Measurements from ENCODE around the gene GNA12. TPM values are rescaled to one million over a fixed set of nuclear protein-coding genes. Genes with fewer than 3 reads are reported as not detected.
A peak's percentile ranks its signal among the peaks of the same experiment; 100 is the strongest.

Gene GNA12
- total RNA-seq, 2 donors from 2014 or later = 12.2 to 17.5 TPM

DNA sequence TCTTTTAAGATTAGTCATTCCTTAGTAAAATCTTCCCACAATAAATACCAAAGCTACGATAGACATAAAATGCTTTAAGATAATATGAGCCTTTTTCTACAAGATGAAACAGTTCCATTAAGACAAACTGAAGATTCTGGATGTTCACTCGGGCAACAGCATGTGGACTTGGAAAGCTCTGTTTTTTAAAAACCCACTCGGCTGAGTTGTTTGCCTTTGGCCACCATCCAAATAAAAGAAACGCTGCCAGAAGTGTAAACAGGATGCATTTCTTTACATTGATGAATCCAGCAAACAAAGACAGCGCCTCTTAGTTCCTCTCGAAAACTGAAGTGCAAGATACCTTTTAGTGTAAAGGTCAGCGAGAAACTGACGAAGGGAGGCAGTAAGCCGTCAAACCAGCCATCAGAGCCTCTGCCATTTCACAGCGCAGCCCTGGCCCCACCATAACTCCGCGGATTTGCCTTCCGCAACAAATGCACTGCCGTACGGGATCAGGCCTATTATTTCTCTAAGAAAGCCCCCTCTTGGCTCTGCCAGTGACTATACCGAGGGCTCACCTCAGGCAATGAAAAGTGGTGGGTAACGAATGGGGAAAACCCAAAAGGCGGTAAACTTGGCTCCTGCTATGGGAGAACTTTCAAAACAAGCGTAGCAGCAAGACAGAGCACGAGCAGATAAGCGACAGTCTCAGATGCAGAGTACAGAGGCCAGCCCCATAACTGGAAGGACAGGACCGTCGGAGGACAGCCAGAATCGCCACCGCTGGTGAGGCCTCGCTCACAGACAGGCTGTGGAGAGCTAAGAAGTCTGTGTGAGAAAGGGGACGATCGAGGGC, 41.4 kb downstream of the GNA12 start:
- DNase-seq (no peak), ATAC-seq (no peak)
- TF ChIP-seq, protein P1, sequence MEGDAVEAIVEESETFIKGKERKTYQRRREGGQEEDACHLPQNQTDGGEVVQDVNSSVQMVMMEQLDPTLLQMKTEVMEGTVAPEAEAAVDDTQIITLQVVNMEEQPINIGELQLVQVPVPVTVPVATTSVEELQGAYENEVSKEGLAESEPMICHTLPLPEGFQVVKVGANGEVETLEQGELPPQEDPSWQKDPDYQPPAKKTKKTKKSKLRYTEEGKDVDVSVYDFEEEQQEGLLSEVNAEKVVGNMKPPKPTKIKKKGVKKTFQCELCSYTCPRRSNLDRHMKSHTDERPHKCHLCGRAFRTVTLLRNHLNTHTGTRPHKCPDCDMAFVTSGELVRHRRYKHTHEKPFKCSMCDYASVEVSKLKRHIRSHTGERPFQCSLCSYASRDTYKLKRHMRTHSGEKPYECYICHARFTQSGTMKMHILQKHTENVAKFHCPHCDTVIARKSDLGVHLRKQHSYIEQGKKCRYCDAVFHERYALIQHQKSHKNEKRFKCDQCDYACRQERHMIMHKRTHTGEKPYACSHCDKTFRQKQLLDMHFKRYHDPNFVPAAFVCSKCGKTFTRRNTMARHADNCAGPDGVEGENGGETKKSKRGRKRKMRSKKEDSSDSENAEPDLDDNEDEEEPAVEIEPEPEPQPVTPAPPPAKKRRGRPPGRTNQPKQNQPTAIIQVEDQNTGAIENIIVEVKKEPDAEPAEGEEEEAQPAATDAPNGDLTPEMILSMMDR (IDR thresholded peaks at IDR 0.05) = no peak
- TF ChIP-seq POLR2A (IDR thresholded peaks at IDR 0.05) = no peak
- H3K27ac ChIP-seq = no peak overlapping the region
- H3K4me3 ChIP-seq = no peak overlapping the region
- H3K9me3 ChIP-seq = no peaks in the 10 kb centered on the region
- no peaks in the 10 kb centered on the region for H3K36me3 ChIP-seq (replicated peaks in 1 of 2; ENCODE audit: insufficient read depth in 1 of 2, low read depth in 2 of 2)
- H3K4me1 ChIP-seq = peaks cover 28% of the 10 kb centered on the region
- no peaks in the 10 kb centered on the region for H3K27me3 ChIP-seq
- intact Hi-C loops (cut with DNase I) = no loop called here
- WGBS, 2 donors = 75 to 76% methylated on average over 26 to 28 of the region's 28 CpGs

DNA sequence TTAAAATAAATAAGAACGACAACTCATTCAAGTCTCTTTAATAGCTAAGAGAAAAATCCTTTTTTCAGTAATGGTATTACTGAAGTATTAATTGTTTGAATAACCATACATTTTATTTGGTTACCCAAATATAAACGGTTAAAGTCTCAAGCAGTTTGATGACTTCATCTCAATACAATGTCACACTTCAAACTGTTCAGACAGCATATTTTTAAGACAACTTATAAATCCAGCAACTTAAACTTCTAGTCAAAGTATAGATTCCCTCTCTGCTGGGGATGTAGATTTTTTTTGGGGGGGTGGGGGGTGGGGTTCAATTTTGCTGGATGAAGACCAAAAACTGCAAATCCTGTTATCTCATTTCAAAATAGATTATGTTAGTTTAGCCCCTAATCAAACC, 42.0 kb downstream of the GNA12 start:
- Histone ChIP-seq H3K27me3 (no peaks in the 10 kb centered on the region), H3K27ac (no peak overlapping the region), H3K36me3 (replicated peaks in 1 of 2; ENCODE audit: insufficient read depth in 1 of 2, low read depth in 2 of 2) (no peaks in the 10 kb centered on the region), H3K9me3 (no peaks in the 10 kb centered on the region), H3K4me3 (no peak overlapping the region), H3K4me1 (peaks cover 28% of the 10 kb centered on the region)
- WGBS, 2 donors = 53% methylated on average over 2 of the region's 2 CpGs
- DNase-seq (no peak), ATAC-seq (no peak)
- intact Hi-C loops (cut with DNase I) = no loop called here
- no peak for TF ChIP-seq POLR2A (IDR thresholded peaks at IDR 0.05)
- TF ChIP-seq, protein P1 (IDR thresholded peaks at IDR 0.05) = no peak

DNA sequence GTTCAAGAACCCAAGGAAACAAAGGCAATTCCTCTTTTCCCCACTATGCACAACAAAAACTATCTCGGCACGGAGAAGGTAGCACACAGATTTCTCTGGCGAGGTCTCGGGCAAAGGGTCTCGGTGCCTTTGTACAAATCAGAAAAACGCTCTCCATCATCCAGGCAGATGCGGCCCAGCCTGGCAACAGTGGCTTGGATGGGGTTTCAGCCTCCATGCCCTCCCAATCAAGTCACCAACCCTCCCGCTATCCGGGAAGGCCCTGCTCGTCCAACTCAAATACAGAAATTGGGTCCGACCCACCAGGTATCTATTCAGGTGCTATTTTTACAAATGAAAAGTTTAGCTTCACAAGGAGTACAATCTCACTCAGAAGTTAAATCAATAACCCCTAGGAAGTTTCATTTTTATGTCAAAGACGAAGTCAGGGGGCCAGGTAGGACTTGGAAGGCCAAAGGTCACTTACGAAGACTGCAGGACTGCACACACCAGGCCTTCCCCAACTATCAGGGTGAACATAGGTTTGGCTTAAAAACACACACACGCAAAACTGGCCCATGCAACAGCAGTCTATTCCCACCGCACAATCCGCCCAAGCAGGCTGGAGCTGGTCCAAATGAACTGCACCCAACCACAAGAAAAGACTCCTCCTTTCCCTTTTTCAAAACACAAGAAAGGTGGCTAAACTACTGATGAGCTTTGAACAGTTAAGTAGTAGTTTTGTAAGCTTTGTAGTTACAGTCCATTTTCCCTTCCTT, 43.0 kb downstream of the GNA12 start:
- Histone ChIP-seq H3K4me3 (no peak overlapping the region), H3K9me3 (no peaks in the 10 kb centered on the region), H3K27ac (no peak overlapping the region), H3K27me3 (no peaks in the 10 kb centered on the region), H3K36me3 (replicated peaks in 1 of 2; ENCODE audit: insufficient read depth in 1 of 2, low read depth in 2 of 2) (no peaks in the 10 kb centered on the region), H3K4me1 (peaks cover 28% of the 10 kb centered on the region)
- intact Hi-C loops (cut with DNase I) = no loop called here
- 70 to 78% methylated on average over 16 of the region's 16 CpGs for WGBS, 2 donors
- ATAC-seq = no peak
- DNase-seq = peak; percentile 35 to 59 (median 38)
- no peak for TF ChIP-seq POLR2A (IDR thresholded peaks at IDR 0.05)
- TF ChIP-seq, protein P1 (IDR thresholded peaks at IDR 0.05) = no peak

DNA sequence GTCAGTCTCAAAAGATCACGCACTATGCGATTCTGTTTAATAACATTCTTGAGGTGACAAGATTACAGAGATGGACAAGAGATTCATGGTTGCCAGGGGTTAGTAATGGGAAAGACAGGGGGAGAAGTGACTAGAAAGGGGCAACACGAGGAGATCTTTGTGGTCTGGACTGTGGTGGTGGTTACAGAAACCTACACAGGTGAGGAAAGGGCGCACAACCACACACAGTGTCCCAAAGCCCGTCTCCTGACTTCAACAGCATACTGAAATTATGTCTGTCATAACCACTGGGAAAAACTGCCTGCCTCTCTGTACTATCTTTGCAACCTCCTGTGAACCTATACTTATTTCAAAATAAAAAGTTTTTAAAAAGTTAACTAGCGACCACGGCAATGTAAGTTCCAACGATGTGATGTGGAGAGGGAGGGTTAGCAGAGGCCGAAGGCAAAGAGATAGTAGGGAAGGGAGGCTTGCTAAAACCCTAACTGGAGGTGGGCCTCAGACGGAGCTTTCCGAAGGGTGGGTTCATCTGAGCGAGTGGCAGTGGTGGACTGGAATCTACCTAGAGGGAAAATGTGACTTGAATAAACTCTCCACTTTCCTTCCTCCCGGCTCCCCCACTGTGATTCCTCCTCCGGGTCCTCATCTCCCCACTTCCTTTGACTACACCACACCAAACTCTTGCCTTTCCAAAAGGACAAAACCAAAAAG, 43.7 kb downstream of the GNA12 start:
- DNase-seq (no peak), ATAC-seq (no peak)
- Histone ChIP-seq H3K36me3 (replicated peaks in 1 of 2; ENCODE audit: insufficient read depth in 1 of 2, low read depth in 2 of 2) (no peaks in the 10 kb centered on the region), H3K4me1 (peaks cover 28% of the 10 kb centered on the region), H3K27me3 (no peaks in the 10 kb centered on the region), H3K27ac (no peak overlapping the region), H3K9me3 (no peaks in the 10 kb centered on the region), H3K4me3 (no peak overlapping the region)
- no peak for TF ChIP-seq POLR2A (IDR thresholded peaks at IDR 0.05)
- TF ChIP-seq, protein P1 (IDR thresholded peaks at IDR 0.05) = no peak
- 95% methylated on average over 14 of the region's 14 CpGs for WGBS, 2 donors
- intact Hi-C loops (cut with DNase I) = no loop called here
